Retinal pigment epithelial cell (primary cell): ENCODE results near the gene ATRNL1.
A peak's percentile ranks its signal among the peaks of the same experiment; 100 is the strongest.

Experiments
- DNase-seq: peaks from one replicate; pipeline ENCODE4 v3.0.0-alpha.2; 2010; ENCODE audit warnings: low read depth
- H3K4me3 ChIP-seq: 2 replicates; pipeline ENCODE4 v1.5.1; 2011; ENCODE audit warnings: mild to moderate bottlenecking, low read length, control low read depth, moderate library complexity
- CTCF ChIP-seq: conservative IDR thresholded peaks from 2 replicates; pipeline ENCODE4 v1.5.1; 2011; ENCODE audit warnings: low read depth, low read length, control low read depth, inconsistent platforms

The ATRNL1 gene

GRCh38 chr10:115604627-115605026, 511.5 kb downstream of the ATRNL1 start:
- no peak overlapping the region for H3K4me3 ChIP-seq
- no peak for TF ChIP-seq CTCF
- no peak for DNase-seq

- peak; percentile 54 for DNase-seq
- no peak overlapping the region for H3K4me3 ChIP-seq
- TF ChIP-seq CTCF = no peak
Observed at GRCh38 chr10:115606086-115606485, 512.9 kb downstream of the ATRNL1 start.

GRCh38 chr10:115606741-115607140, 513.6 kb downstream of the ATRNL1 start:
- no peak for TF ChIP-seq CTCF
- no peak for DNase-seq
- no peak overlapping the region for H3K4me3 ChIP-seq

GRCh38 chr10:115624448-115624847, 531.3 kb downstream of the ATRNL1 start:
- TF ChIP-seq CTCF = no peak
- DNase-seq = no peak
- H3K4me3 ChIP-seq = no peak overlapping the region

- TF ChIP-seq CTCF = no peak
- DNase-seq = no peak
- no peak overlapping the region for H3K4me3 ChIP-seq
Observed at GRCh38 chr10:115628616-115629015, 535.5 kb downstream of the ATRNL1 start.

- no peak overlapping the region for H3K4me3 ChIP-seq
- TF ChIP-seq CTCF = no peak
- no peak for DNase-seq
Observed at GRCh38 chr10:115638246-115638645, 545.1 kb downstream of the ATRNL1 start.

GRCh38 chr10:115649217-115649616, 556.1 kb downstream of the ATRNL1 start:
- H3K4me3 ChIP-seq = no peak overlapping the region
- DNase-seq = no peak
- TF ChIP-seq CTCF = no peak
